ENCODE results near the gene OR52K2.

The OR52K2 gene

GRCh38 chr11:4464216-4465159 lies 15.4 kb downstream of the OR52K2 start:
- H3K27ac ChIP-seq: no peak overlapping the region
- no peak for TF ChIP-seq CTCF (conservative IDR thresholded peaks at IDR 0.05)
- no peak for TF ChIP-seq ZFX (IDR thresholded peaks at IDR 0.05)

- no peak overlapping the region for H3K27ac ChIP-seq
- no peak for TF ChIP-seq CTCF (conservative IDR thresholded peaks at IDR 0.05)
- no peak for TF ChIP-seq ZFX (IDR thresholded peaks at IDR 0.05)
Measured at GRCh38 chr11:4465407-4465806, 16.3 kb downstream of the OR52K2 start.

- H3K27ac ChIP-seq: no peak overlapping the region
Measured at GRCh38 chr11:4466131-4466870, 17.2 kb downstream of the OR52K2 start.

GRCh38 chr11:4466871-4467442 lies 17.9 kb downstream of the OR52K2 start:
- no peak overlapping the region for H3K27ac ChIP-seq
- no peak for TF ChIP-seq ZFX (IDR thresholded peaks at IDR 0.05)
- no peak for TF ChIP-seq CTCF (conservative IDR thresholded peaks at IDR 0.05)

More at GRCh38 chr11:4466131-4466870, 17.2 kb downstream of the OR52K2 start:
- TF ChIP-seq CTCF (conservative IDR thresholded peaks at IDR 0.05) (no peak), ZFX (IDR thresholded peaks at IDR 0.05) (no peak)

- H3K27ac ChIP-seq: no peak overlapping the region
- TF ChIP-seq CTCF (conservative IDR thresholded peaks at IDR 0.05) (no peak), ZFX (IDR thresholded peaks at IDR 0.05) (no peak)
Measured at GRCh38 chr11:4467811-4468606, 18.9 kb downstream of the OR52K2 start.

- H3K27ac ChIP-seq: no peak overlapping the region
- TF ChIP-seq ZFX (IDR thresholded peaks at IDR 0.05) (no peak), CTCF (conservative IDR thresholded peaks at IDR 0.05) (no peak)
Measured at GRCh38 chr11:4479644-4480043, 30.5 kb downstream of the OR52K2 start.

Data from C4-2B (cell line).